Stimulated activated CD8-positive, alpha-beta memory T cell treated with anti-CD3 and anti-CD28 coated beads, Interleukin-2, amount 100 ng/mL, for 1 hour (primary cell): Measurements from ENCODE around the gene XRN1.
"Not testable (repeated sequence)": the region's sequence is repeated elsewhere in the genome, so short reads cannot be mapped to it uniquely, and the experiment has no call there.

Experiments used
- DNase-seq, 2 donors: peaks; one replicate each; pipeline ENCODE4 v3.0.0-alpha.2; 2020; ENCODE audit warnings: low read depth in 2 of 2

The XRN1 gene

DNA sequence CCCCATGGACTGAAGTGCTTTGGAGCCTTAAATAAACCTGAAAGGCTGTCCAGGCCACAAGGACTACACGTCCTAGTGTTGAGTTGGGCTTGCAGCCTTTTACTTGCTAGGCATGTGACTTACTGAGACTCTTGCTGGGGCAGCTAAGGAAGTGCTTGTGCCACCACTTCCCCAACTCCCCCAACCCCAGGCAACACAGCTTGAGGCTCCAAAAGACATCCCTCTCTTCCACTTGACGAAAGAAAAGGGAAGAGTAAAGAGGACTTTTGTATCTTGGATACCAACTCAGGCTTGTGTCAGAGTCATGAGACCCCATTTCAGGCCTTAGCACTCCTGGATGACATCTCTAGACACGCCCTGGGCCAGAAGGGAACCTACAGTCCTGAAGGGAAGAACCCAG, 109.8 kb downstream of the XRN1 start:
- no peak for DNase-seq

DNA sequence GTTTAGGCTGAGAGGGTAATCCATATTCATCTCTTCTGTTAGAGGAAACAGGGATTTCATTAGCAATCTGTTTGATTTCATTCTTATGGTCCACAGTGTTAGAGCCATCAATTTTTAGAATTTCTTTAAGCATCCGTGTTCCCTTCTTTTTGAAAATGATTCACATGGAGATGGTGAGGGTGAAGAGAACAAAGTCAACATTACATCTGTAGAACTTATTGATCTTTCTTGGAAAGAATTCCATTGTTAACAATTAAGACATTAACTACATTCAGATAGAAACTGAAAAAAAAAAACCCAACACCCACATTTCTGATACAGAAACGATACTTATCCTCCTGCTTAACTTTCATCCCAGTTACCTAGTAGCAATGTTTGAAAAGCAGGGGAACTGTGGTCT, 115.4 kb downstream of the XRN1 start:
- no peak for DNase-seq

DNA sequence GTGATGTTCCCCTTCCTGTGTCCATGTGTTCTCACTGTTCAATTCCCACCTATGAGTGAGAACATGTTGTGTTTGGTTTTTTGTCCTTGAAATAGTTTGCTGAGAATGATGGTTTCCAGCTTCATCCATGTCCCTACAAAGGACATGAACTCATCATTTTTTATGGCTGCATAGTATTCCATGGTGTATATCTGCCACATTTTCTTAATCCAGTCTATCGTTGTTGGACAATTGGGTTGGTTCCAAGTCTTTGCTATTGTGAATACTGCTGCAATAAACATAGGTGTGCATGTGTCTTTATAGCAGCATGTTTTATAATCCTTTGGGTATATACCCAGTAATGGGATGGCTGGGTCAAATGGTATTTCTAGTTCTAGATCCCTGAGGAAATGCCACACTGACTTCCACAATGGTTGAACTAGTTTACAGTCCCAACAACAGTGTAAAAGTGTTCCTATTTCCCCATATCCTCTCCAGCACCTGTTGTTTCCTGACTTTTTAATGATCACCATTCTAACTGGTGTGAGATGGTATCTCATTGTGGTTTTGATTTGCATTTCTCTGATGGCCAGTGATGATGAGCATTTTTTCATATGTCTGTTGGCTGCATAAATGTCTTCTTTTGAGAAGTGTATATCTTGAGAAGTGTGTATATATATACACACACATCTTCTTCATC, 123.4 kb downstream of the XRN1 start:
- not testable (repeated sequence) for DNase-seq

GRCh38 chr3:142319912-142320311, 127.9 kb downstream of the XRN1 start:
- DNase-seq: no peak

DNA sequence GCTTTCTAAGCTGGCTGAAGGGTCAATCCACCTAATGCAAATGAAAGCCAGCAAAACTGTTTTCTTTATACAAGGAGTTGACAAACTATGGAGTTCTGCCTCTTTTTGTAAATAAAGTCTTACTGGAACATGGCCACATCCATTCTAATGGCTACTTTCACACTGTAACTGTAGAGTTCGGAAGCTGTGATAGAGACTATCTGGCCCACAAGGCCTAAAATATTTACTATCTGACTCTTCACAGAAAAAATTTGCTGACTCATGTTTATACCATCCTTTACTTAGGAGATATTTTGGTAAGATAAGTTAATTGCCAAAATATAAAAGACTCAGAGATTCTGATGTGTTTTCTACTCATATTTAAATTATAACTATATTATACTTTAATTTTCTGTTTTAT, 128.7 kb downstream of the XRN1 start:
- DNase-seq: no peak

- no peak for DNase-seq
Measured at GRCh38 chr3:142318331-142318730, 129.5 kb downstream of the XRN1 start.

DNA sequence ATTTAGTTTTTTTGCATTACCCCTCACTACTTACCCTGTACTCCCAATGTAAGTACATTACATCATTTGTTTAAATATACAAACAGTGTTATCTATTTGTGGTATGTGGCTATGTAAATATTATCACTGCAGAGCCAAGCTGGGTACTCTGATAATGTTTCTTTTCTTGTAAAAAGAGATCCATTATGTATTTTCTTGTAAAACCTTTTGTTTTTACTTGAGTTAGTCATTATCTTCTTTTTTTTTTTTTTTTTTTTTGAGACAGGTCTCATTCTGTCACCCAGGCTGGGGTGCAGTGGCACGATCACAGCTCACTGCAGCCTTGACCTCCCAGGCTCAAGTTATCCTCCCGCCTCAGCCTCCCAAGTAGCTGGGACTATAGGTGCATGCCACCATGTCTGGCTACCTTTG, 131.9 kb downstream of the XRN1 start:
- not testable (repeated sequence) for DNase-seq

GRCh38 chr3:142315083-142315482, 132.8 kb downstream of the XRN1 start:
- DNase-seq: no peak

DNA sequence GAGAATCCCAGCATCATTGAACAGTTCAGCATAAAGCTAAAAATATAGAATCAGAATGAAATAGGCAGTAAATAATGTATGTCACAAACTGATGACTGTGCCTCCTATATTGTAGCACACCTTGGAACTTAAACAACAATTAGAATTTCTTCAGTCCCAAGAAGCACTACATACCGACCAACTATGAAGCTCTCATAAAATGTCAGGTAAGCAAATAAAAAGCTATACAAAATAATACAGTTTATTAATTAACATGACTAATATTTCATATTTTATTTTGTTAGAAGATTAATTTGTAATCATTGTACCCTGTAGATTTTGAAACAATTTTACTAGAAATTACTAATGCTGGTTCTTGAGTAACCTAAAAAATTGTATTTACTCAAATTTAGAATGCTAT, 137.4 kb downstream of the XRN1 start:
- no peak for DNase-seq

GRCh38 chr3:142302847-142303246, 145.0 kb downstream of the XRN1 start:
- DNase-seq: not testable (repeated sequence)

DNA sequence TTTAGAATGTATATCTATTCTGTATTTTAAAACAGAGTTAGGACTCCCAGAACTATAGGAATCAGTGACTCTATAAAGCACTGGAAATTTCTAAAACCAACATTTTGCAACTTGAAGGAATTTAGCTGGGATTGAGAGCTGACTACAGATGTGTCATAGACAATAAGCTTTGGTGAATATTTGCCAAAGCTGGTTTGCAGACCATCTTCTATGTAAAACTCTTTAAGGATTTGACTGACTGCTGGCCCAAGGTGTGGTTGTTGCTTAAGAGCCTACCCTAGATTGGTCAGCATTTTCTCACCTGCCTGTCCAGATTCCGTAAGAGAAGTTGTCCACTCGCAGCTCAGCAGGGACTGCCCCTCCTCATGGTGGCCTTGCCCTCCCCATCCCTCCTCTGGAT, 149.2 kb downstream of the XRN1 start:
- no peak for DNase-seq

GRCh38 chr3:142296507-142296906, 151.3 kb downstream of the XRN1 start:
- no peak for DNase-seq

DNA sequence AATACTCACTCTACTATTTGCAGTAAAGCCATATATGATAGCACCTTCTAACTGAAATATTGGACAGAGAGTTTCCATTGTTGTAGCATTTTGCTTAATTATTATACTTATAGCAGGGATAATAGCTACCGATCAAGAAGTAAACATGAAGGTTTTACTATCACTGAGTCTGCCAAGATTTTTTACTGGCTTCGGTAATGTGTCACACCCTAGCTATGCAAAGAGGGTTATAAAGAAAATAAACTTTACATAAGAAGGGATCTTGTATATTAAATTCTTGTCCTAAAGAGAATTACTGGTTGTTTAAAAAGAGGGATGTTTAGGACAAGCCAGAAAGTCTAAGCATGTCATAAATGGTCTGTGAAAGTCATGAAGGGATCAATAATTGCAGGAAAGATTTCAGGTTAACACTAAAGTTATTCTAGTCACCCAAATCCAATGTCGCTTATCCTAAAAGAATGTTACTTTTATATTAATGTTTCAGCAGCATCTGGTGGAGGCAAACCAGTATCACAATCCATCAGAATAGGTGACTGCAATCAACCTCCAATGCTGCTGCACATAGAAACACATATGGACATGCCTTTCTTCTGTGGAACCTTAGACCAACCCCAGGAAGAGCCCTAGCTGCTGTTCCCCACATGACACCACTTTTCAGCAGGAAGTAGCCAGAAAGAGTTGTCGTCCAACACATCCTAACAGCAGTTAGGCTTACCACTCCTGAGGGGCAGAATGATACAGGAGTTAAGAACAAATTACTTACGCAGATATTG, 159.8 kb downstream of the XRN1 start:
- DNase-seq: no peak

DNA sequence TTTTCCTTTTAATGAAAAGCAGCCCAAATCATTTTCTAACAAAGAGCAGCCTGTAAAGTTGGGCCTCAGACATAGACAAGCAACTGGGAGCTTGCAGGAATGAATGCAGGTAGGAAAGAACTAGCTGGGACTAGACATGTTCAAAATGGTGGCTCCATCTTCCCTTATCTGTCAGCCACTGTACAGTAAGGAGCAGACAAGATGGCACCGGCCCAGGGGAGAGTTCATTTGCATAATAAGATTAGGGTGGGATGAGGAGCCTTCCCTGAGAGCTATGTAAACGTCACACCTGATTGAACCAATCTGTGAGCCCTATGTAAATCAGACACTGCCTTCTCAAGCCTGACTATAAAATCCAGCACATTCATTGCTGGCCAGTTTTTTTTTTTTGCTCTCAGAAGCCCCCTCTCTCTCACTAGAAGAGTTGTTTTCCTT, 162.7 kb downstream of the XRN1 start:
- DNase-seq: no peak

- no peak for DNase-seq
Measured at GRCh38 chr3:142282503-142282902, 165.3 kb downstream of the XRN1 start.

DNA sequence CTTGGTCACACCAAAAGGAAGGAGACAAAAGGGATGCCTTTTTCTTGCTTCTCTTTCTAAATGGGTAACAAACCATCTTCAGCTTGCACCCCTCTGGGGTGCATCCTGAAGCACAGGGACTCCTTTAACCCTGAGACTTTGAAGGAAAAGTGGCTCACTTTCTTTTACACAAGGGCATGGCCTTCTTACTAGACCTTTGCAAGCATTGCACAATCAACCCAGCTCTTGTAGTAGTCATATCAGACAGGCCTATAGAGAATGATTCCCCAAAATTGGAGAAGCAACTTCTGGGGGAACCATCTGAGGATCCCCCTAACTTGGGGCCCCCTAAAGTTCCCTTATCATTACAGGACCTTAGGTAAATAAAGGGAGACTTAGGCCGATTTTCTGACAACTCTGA, 166.4 kb downstream of the XRN1 start:
- no peak for DNase-seq

DNA sequence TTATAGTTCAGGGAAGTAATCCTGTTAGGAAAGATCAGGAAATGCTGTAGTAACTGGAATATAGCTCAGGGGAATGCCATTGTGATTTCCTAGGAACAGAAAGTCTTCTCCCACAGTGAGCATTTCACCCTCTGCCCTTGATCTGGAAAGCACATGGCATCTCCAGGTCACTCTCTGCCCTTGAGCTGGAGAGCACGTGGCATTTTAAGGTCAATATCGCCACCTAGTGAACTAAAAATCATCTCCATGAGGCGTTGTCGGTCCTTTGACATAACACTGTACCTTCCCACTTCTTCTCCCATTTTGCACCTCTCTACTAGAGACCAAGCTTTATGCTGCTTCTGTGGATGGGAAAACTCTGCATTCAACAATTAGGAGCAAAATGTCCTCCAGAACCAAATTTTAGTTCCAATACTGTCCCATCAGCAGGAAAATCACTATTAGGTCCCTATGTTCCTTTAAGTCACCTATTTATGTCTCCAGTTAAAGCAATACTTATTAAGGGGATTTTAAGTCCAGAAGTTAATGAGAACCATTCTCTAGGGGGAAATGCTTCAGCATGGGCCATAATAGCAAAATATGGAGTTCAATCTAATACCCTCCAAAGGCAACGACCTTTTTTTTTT, 167.8 kb downstream of the XRN1 start:
- DNase-seq: peak in 1 of 2 donors; percentile 19

DNA sequence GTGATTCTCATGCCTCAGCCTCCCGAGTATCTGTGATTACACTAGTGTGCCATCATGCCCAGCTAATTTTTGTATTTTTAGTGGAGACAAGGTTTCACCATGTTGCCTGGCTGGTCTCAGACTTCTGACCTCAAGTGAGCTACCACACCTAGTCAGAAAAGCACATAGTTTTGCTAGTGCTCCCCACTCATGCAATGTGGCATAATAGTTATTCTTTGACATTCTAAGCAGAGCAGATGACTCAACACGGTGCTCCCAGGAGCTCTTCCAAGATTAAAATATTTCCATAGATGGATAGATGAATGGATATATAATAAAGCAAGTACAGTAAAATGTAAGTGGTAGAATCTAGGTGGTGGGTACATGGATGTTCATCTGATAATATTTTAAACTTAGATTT, 169.4 kb downstream of the XRN1 start:
- no peak for DNase-seq

DNA sequence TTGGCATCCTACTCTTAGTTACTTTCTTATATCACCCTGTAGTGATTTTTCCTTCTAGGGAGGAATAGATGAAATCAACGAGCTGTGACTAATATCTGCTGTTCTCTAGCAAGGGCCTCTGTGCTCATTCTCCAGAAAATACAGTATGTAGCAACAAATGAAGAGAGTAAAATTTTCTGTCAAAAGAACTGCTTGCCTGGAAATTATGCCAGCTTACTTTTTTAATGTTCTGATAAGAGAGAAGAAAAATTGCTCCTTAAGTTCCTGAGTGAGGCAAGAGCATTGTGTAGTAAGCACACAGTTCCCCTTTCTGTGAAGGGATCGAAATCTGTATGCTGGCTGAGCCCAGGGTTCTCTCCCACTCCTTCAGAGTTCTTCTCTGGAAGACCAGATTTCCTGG, 171.1 kb downstream of the XRN1 start:
- no peak for DNase-seq

DNA sequence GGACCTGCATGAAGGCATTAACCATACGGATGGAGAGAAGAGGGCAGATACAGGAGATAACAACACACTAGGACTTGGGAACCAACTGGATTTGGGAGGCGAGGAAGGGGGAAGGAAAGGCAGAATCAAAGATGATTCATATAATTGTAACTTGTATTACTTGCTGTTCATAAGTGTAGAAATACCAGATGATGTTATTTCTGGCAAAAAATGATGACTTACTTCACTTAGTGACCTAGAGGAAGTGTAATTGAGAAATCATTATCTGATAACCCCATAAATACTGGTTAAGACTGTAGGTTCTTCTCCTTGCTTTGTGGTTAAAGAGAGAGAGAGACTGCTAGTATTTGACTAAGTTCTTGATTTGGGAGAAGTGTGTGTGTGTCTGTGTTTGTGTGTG, 172.0 kb downstream of the XRN1 start:
- no peak for DNase-seq

DNA sequence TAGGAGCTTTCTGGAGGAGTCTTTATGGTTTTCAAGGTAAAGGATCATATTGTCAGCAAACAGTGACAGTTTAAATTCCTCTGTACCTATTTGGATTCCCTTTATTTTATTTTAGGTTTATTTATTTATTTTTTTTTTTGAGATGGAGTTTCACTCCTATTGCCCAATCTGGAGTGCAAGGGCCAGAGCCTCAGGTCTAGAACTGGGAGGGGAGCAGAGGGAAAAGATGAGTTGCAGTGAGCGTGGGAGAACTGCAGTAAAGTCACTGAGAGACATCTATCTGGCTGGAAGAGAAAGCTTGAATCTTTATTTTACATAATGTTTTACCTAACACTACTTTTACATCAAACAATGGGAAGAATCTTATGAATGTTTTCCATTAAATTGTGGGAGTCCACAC, 172.9 kb downstream of the XRN1 start:
- no peak for DNase-seq

DNA sequence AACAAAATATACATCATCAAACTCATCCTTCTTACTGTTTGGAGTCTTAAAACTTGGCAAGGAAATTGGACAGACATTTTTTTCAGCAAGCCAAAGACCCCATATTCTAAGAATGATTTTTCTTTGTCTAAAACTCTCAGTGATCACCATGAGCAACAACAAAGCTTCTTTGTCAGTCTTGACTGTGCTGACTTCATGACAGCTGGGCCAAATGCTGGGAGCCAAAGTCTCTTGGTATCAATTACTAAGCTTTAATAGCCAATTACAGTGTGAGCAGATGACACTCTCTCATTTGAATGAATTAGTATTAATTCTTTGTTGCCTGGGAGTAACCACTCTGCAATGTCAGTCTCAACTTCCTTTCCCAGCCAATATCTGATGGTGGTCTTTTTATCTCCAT, 174.3 kb downstream of the XRN1 start:
- no peak for DNase-seq
